Psoas muscle (tissue), 8 donors: ENCODE data around the gene TMEM203. TPM values are rescaled to one million over a fixed set of nuclear protein-coding genes. Genes with fewer than 3 reads are reported as not detected.
A peak's percentile ranks its signal among the peaks of the same experiment; 100 is the strongest.

Source experiments
- ATAC-seq, 4 donors: fragments of 200-7000 bp; cut with Tn5 transposase; one replicate each; pipeline ENCODE4 v1.9.1; 2020; ENCODE audit warnings: moderate library complexity in 3 of 4, mild to moderate bottlenecking in 2 of 4
- DNase-seq, 2 donors: peaks; one replicate each; pipeline ENCODE4 v3.0.0-alpha.2; 2020
- H3K27ac ChIP-seq: fragments of 200-600 bp; one replicate; pipeline ENCODE4 v1.8.0; 2022
- H3K27me3 ChIP-seq, 3 donors: fragments of 200-600 bp in 1 of 3; one replicate each; pipeline versions ENCODE4 v1.6.1 to v1.8.0; 2013 to 2022; ENCODE audit warnings: low read length in 2 of 3, mild to moderate bottlenecking in 2 of 3, moderate library complexity in 1 of 3; ENCODE audit not compliant: insufficient read depth in 3 of 3
- H3K36me3 ChIP-seq, 2 donors: fragments of 200-600 bp in 1 of 2; one replicate each; pipeline versions ENCODE4 v1.6.1 to v1.8.0; 2013 to 2022; ENCODE audit warnings: low read depth in 1 of 2, mild to moderate bottlenecking in 1 of 2, moderate library complexity in 1 of 2; ENCODE audit not compliant: insufficient read depth in 1 of 2
- H3K4me1 ChIP-seq: fragments of 200-600 bp; one replicate; pipeline ENCODE4 v1.8.0; 2022
- H3K4me3 ChIP-seq: fragments of 200-600 bp; one replicate; pipeline ENCODE4 v1.8.0; 2022; ENCODE audit warnings: mild to moderate bottlenecking
- H3K9me3 ChIP-seq: fragments of 200-600 bp; one replicate; pipeline ENCODE4 v1.8.0; 2022
- WGBS, 3 donors: extraction: QIAGEN DNeasy Blood & Tissue Kit; methylation state at CpG; one replicate each; pipeline versions ENCODE4 v1.1.6 to v1.1.7; 2013; 5-methylcytosine and 5-hydroxymethylcytosine counted together
- intact Hi-C, 2 donors: fragments of 100-400 bp; cut with DNase I; formaldehyde crosslinking; loops; one replicate each; pipeline versions ENCODE4 v1.11.0 to v1.14.2; 2022
- polyA plus RNA-seq, 3 donors: library from polyadenylated mRNA; stranded (reverse); fragments of 200-250 nt; gene quantifications; one replicate each; pipeline ENCODE4 v1.2.3, GENCODE V29; 2013
- total RNA-seq, 4 donors: library from RNA; stranded (reverse); fragmentation: NEBNext Ultra II Directional in 2 of 4; extraction: Animal tissue kit (Norgen Biotek cat#: 25700) in 2 of 4; gene quantifications; one replicate each; pipeline versions ENCODE4 v1.2.1 to v1.2.4, GENCODE V29; 2021 to 2023
- TF ChIP-seq, protein P1 (sequence below): fragments of 200-600 bp; IDR thresholded peaks from one replicate; pipeline ENCODE4 v1.8.0; 2022; ENCODE audit warnings: antibody characterized with exemption
- donor health status: healthy with polysubstance abuse.
- donor health status: DM: no; HTN: no; CAD: no; lungs with moderate emphysema.
- donor health status: Bipolar disorder and iron deficiency.
- donor health status: healthy.
- donor health status: DM: yes; HTN: yes; CAD: no.
- donor health status: DM: no; HTN: no; CAD: no.
- donor health status: DM: no; HTN: no; CAD: no.
- donor health status: DM: yes; HTN: yes; CAD: no.

The TMEM203 gene
- total and polyA plus RNA-seq, 7 donors, result 30.6 to 71.6 (median 36.9) TPM

DNA sequence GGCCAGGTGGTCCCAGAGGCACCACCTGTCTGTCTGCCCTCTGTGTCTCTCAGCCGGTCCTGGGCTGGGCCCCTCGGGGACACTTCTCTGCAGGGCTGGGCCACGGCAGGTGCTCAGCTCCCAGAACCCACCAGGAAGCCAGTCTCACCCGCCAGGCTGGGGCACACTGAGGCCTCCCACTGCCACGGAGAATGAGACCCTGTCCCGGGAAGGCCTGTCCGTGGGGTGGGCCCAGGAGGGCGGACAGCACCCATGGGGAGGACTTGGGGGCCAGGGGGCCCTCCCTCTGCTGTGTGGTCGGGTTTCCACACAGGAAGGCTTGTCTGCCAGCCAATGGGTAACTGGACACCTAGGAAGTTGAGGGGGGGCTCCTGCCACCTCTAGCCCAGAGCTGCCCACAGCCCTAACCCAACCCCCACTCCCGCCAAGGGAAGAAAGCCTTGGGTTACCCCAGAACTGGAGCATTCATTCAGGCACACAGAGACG lies 31.5 kb upstream of the TMEM203 start:
- ATAC-seq, result peak in 1 of 4 donors; percentile 3
- H3K27me3 ChIP-seq, result peaks cover 0 to 8% (median 0%) of the 10 kb centered on the region in 3 donors
- 25 to 26% (median 26%) methylated on average over 11 of the region's 11 CpGs for WGBS, 3 donors
- intact Hi-C loops, result no loop called here
- H3K4me3 ChIP-seq, result peak overlapping the region; percentile 59
- no peaks in the 10 kb centered on the region for H3K9me3 ChIP-seq
- peaks cover 37% of the 10 kb centered on the region for H3K4me1 ChIP-seq
- H3K27ac ChIP-seq, result peak overlapping the region; percentile 85
- H3K36me3 ChIP-seq, result peaks cover 0 to 2% of the 10 kb centered on the region in 2 donors
- DNase-seq, result no peak
- TF ChIP-seq, protein P1, sequence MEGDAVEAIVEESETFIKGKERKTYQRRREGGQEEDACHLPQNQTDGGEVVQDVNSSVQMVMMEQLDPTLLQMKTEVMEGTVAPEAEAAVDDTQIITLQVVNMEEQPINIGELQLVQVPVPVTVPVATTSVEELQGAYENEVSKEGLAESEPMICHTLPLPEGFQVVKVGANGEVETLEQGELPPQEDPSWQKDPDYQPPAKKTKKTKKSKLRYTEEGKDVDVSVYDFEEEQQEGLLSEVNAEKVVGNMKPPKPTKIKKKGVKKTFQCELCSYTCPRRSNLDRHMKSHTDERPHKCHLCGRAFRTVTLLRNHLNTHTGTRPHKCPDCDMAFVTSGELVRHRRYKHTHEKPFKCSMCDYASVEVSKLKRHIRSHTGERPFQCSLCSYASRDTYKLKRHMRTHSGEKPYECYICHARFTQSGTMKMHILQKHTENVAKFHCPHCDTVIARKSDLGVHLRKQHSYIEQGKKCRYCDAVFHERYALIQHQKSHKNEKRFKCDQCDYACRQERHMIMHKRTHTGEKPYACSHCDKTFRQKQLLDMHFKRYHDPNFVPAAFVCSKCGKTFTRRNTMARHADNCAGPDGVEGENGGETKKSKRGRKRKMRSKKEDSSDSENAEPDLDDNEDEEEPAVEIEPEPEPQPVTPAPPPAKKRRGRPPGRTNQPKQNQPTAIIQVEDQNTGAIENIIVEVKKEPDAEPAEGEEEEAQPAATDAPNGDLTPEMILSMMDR, result no peak

DNA sequence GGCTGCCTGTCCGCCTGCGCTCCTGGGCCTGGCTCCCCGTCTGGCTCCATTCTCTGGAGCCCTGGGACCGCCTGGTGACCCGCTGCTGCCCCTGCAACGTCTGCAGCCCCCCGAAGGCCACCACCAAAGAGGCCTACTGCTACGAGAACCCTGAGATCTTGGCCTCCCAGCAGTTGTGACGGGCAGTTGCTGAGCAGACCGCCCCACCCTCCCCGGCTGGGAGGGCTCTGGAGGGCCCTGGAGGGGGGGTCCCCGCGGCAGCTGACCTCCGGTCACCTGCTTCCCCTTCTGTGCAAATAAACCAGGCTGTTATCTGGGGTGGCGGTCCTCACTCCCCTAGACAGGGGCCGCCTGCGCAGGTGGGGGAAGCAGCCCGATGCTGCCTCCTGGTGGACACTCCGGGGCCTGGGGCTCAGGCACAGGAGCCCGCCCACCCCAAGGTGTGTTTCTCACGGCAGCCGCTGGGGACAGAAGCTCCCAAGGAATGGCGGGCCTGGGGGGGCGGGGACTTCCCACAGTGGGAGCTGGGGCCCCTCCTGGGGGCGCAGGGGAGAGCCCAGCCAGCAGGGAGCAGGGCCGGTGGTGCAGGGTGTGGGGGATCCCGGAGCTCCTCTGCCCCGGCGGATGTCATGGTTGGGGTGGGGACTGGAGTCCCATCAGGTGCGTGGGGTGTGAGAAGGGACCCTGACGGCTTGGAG lies 30.9 kb upstream of the TMEM203 start:
- H3K9me3 ChIP-seq, result no peaks in the 10 kb centered on the region
- WGBS, 3 donors, result 8 to 10% (median 10%) methylated on average over 21 to 31 of the region's 31 CpGs
- H3K4me3 ChIP-seq, result peak overlapping the region; percentile 59
- intact Hi-C loops, result no loop called here
- peak; percentile 87 to 94 for DNase-seq
- TF ChIP-seq, protein P1, result peak; percentile 91
- peak; percentile 58 to 77 (median 68) for ATAC-seq
- peak overlapping the region; percentile 85 for H3K27ac ChIP-seq
- H3K36me3 ChIP-seq, result no peaks in the 10 kb centered on the region
- H3K4me1 ChIP-seq, result peaks cover 37% of the 10 kb centered on the region
- H3K27me3 ChIP-seq, result peaks cover 0 to 13% (median 0%) of the 10 kb centered on the region in 3 donors

- ATAC-seq (no peak), DNase-seq (no peak)
- Histone ChIP-seq H3K4me3 (peak overlapping the region; percentile 59), H3K4me1 (peaks cover 37% of the 10 kb centered on the region), H3K9me3 (no peaks in the 10 kb centered on the region), H3K36me3 (no peaks in the 10 kb centered on the region), H3K27me3 (peaks cover 0 to 15% (median 0%) of the 10 kb centered on the region in 3 donors), H3K27ac (no peak overlapping the region)
- 63 to 71% (median 66%) methylated on average over 26 to 35 of the region's 35 CpGs for WGBS, 3 donors
- intact Hi-C loops, result no loop called here
- TF ChIP-seq, protein P1, result no peak
Observed at GRCh38 chr9:137235424-137236237, 30.2 kb upstream of the TMEM203 start.

DNA sequence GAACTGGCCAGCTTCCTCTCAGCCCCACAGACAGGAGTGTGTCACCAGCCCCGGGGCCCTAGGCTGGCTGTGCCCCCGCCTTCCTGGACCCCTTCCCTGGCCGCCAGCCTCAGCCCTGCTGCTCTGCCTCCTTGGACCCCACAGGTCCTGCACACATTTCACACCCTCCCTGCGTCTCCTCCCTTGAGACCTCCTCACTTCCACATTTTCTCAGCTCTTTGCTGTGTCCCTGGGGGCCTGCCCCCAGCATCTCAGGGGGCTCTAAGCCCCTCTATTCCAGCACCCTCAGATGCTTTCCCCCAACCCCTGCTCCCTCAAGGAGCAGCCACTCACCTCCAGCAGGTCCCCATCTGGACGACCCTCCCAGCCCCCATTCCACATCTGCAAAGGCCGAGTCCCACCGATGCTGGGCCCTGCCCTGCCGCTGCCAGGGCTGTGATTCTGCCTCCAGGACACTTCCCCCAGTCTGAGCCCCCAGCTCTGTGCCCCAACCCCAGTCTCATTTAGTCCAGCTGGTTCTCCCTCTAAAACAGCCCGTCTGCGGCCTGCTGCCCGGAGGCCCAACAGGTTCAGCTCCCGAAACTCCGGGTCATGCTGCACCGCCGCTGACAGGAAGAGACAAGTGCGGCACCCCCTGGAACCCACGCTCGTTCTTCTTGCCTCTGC lies 29.4 kb upstream of the TMEM203 start:
- Histone ChIP-seq H3K4me1 (peaks cover 37% of the 10 kb centered on the region), H3K4me3 (no peak overlapping the region), H3K36me3 (no peaks in the 10 kb centered on the region), H3K27ac (no peak overlapping the region), H3K27me3 (peaks cover 0 to 15% (median 6%) of the 10 kb centered on the region in 3 donors), H3K9me3 (no peaks in the 10 kb centered on the region)
- no peak for DNase-seq
- intact Hi-C loops, result no loop called here
- ATAC-seq, result no peak
- whole genome bisulfite sequencing, 3 donors, result 67 to 84% (median 74%) methylated on average over 16 to 18 of the region's 18 CpGs
- TF ChIP-seq, protein P1, result no peak
